K562 (cell line): ENCODE measurements around the gene SHISAL1.

Experiments
- CAMTA2 ChIP-seq: fragments of 250-450 bp; sonication (Bioruptor Pico); conservative IDR thresholded peaks from 2 replicates; pipeline ENCODE4 v1.5.1; 2022
- MYBL2 ChIP-seq, 2 experiments: fragments of 450-650 bp in 1 of 2; sonication (generic) in 1 of 2; formaldehyde crosslinking in 1 of 2; IDR thresholded peaks; 2 replicates each; pipeline versions ENCODE4 v1.6.1 to v1.8.1; 2017 to 2022; ENCODE audit warnings: borderline replicate concordance in 1 of 2, inconsistent platforms in 1 of 2, low read depth in 1 of 2, mild to moderate bottlenecking in 1 of 2, missing genetic modification reagents in 1 of 2, moderate library complexity in 1 of 2
- MYC ChIP-seq, 2 experiments: fragments of 250-450 bp in 1 of 2; sonication (Bioruptor Pico) in 1 of 2; IDR thresholded peaks; 2 replicates each; pipeline versions ENCODE4 v1.5.1 to v1.6.1; 2012 to 2021; ENCODE audit warnings: low read depth in 2 of 2, borderline replicate concordance in 1 of 2, improper control_type of control experiment in 1 of 2, low read length in 1 of 2, mild to moderate bottlenecking in 1 of 2, moderate library complexity in 1 of 2
- ZBTB1 ChIP-seq: sonication (generic); formaldehyde crosslinking; IDR thresholded peaks from 2 replicates; pipeline ENCODE4 v1.8.1; 2023; ENCODE audit warnings: missing genetic modification reagents, low read depth, mild to moderate bottlenecking, borderline replicate concordance
- TF ChIP-seq, protein P1 (sequence below): sonication (generic); formaldehyde crosslinking; IDR thresholded peaks from 2 replicates; pipeline ENCODE4 v1.8.0; 2022; ENCODE audit warnings: missing genetic modification reagents, mild to moderate bottlenecking, borderline replicate concordance

DNA sequence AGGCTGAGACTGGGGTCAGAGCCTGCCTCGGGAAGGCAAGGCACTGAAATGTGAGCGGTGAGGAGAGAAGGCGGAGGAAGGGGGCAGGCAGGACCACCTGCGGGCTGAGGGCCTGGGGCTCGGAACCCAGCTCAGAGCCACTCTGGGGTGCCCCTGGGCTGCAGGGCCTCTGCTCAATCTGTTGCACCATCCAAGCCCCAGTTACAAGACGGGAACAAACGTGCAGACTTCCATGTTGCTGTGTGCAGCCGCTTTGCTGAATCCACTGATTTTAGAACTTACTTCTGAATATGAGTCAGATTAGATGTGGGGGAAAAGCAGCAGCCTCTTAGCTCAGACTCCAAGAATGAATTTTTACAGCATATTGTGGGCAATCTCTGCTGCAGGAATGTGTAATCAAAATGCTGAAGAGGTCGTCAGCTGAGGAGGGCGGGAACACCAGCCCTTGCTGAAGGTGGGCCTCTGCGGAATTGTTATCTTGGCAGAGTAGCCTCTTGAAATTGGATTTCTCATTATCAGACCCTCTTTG is 110.4 kb downstream of the SHISAL1 start:
- no peak for TF ChIP-seq MYC (IDR thresholded peaks at IDR 0.05; ENCODE audit: low read depth, low read length)
- TF ChIP-seq MYC (CRISPR knock-in tag; IDR thresholded peaks at IDR 0.05; ENCODE audit: borderline replicate concordance, low read depth), result no peak
- TF ChIP-seq, protein P1, sequence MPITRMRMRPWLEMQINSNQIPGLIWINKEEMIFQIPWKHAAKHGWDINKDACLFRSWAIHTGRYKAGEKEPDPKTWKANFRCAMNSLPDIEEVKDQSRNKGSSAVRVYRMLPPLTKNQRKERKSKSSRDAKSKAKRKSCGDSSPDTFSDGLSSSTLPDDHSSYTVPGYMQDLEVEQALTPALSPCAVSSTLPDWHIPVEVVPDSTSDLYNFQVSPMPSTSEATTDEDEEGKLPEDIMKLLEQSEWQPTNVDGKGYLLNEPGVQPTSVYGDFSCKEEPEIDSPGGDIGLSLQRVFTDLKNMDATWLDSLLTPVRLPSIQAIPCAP (CRISPR knock-in tag), result no peak
- TF ChIP-seq ZBTB1 (CRISPR knock-in tag), result no peak
- no peak for TF ChIP-seq CAMTA2 (CRISPR knock-in tag)
- no peak for TF ChIP-seq MYBL2 (IDR thresholded peaks at IDR 0.05; ENCODE audit: low read depth)
- TF ChIP-seq MYBL2 (CRISPR knock-in tag; IDR thresholded peaks at IDR 0.05; ENCODE audit: borderline replicate concordance), result no peak
